ENCODE data around the gene ARID3A.
A peak's percentile ranks its signal among the peaks of the same experiment; 100 is the strongest.

Gene ARID3A

GRCh38 chr19:1017115-1017905, 91.5 kb downstream of the ARID3A start:
- Histone ChIP-seq H3K27me3 (replicated peaks) (no peaks in the 10 kb centered on the region), H3K4me3 (ENCODE audit: low read depth, low read length) (peak overlapping the region; percentile 12), H3K36me3 (replicated peaks) (peaks cover 7% of the 10 kb centered on the region), H3K27ac (peak overlapping the region; percentile 40)
- no peak for DNase-seq
- in situ Hi-C loops (cut with HindIII; ENCODE audit: low pct_ligation_motif_present, low sequenced_read_pairs): no loop called here
- TF ChIP-seq CTCF (IDR thresholded peaks at IDR 0.05; ENCODE audit: low read depth, low read length, missing control alignments): no peak

- no peaks in the 10 kb centered on the region for H3K27me3 ChIP-seq (replicated peaks)
- DNase-seq: no peak
- in situ Hi-C loops (cut with HindIII; ENCODE audit: low pct_ligation_motif_present, low sequenced_read_pairs): no loop called here
- H3K27ac ChIP-seq: no peak overlapping the region
- TF ChIP-seq CTCF (IDR thresholded peaks at IDR 0.05; ENCODE audit: low read depth, low read length, missing control alignments): no peak
- peaks cover 4% of the 10 kb centered on the region for H3K36me3 ChIP-seq (replicated peaks)
- no peak overlapping the region for H3K4me3 ChIP-seq (ENCODE audit: low read depth, low read length)
Observed at GRCh38 chr19:1017906-1018305, 92.1 kb downstream of the ARID3A start.

- Histone ChIP-seq H3K27me3 (replicated peaks) (no peaks in the 10 kb centered on the region), H3K4me3 (ENCODE audit: low read depth, low read length) (no peak overlapping the region), H3K27ac (no peak overlapping the region), H3K36me3 (replicated peaks) (peaks cover 2% of the 10 kb centered on the region)
- no peak for DNase-seq
- TF ChIP-seq CTCF (IDR thresholded peaks at IDR 0.05; ENCODE audit: low read depth, low read length, missing control alignments): no peak
- in situ Hi-C loops (cut with HindIII; ENCODE audit: low pct_ligation_motif_present, low sequenced_read_pairs): no loop called here
Observed at GRCh38 chr19:1018393-1018792, 92.6 kb downstream of the ARID3A start.

- peak overlapping the region; percentile 92 for H3K4me3 ChIP-seq (ENCODE audit: low read depth, low read length)
- H3K27ac ChIP-seq: no peak overlapping the region
- no peaks in the 10 kb centered on the region for H3K36me3 ChIP-seq (replicated peaks)
- no peaks in the 10 kb centered on the region for H3K27me3 ChIP-seq (replicated peaks)
- no peak for TF ChIP-seq CTCF (IDR thresholded peaks at IDR 0.05; ENCODE audit: low read depth, low read length, missing control alignments)
- no peak for DNase-seq
- in situ Hi-C loops (cut with HindIII; ENCODE audit: low pct_ligation_motif_present, low sequenced_read_pairs): no loop called here
Observed at GRCh38 chr19:1018932-1019615, 93.2 kb downstream of the ARID3A start.

GRCh38 chr19:1019616-1019961, 93.8 kb downstream of the ARID3A start:
- H3K4me3 ChIP-seq (ENCODE audit: low read depth, low read length): peak overlapping the region; percentile 92
- in situ Hi-C loops (cut with HindIII; ENCODE audit: low pct_ligation_motif_present, low sequenced_read_pairs): no loop called here

More at GRCh38 chr19:1019616-1019961, 93.8 kb downstream of the ARID3A start:
- H3K36me3 ChIP-seq (replicated peaks): no peaks in the 10 kb centered on the region
- no peaks in the 10 kb centered on the region for H3K27me3 ChIP-seq (replicated peaks)
- DNase-seq: no peak
- TF ChIP-seq CTCF (IDR thresholded peaks at IDR 0.05; ENCODE audit: low read depth, low read length, missing control alignments): no peak
- H3K27ac ChIP-seq: no peak overlapping the region
